Panc1 (cell line): Measurements from ENCODE around the gene PLCB4. TPM values are rescaled to one million over a fixed set of nuclear protein-coding genes. Genes with fewer than 3 reads are reported as not detected.

Source experiments
- ATAC-seq: fragments of 200-7000 bp; cut with Tn5 transposase; 2 replicates; pipeline ENCODE4 v1.9.1; 2020; ENCODE audit warnings: mild to moderate bottlenecking, moderate library complexity
- BruUV-seq: library from RNA; stranded (reverse); fragments of 400-500 nt; replicated peaks from 2 replicates; lab custom pipeline; 2021; lab: Mats Ljungman, UMichigan
- CTCF ChIA-PET: fragments of 300-600 bp; sonication (Branson Sonifier 250); formaldehyde crosslinking; loops from one replicate; lab custom pipeline; 2022; ENCODE audit warnings: antibody characterized with exemption; lab: Charles Lee
- POLR2A ChIA-PET: fragments of 300-600 bp; sonication (Branson Sonifier 250); formaldehyde crosslinking; loops from one replicate; lab custom pipeline; 2022; ENCODE audit warnings: antibody characterized with exemption; lab: Charles Lee
- DNase-seq: peaks from one replicate; pipeline ENCODE4 v3.0.0-alpha.2; 2010; ENCODE audit warnings: low read depth, low spot score
- H3K27ac ChIP-seq: 2 replicates; pipeline ENCODE4 v1.5.1; 2011; ENCODE audit warnings: mild to moderate bottlenecking, low read length, inconsistent platforms
- H3K27me3 ChIP-seq: fragments of 200-500 bp; sonication (Bioruptor generic); 2 replicates; pipeline ENCODE4 v1.6.0; 2014; ENCODE audit warnings: low read length, inconsistent platforms; ENCODE audit not compliant: control insufficient read depth, insufficient read depth
- H3K36me3 ChIP-seq: fragments of 200-500 bp; sonication (Bioruptor generic); 2 replicates; pipeline ENCODE4 v1.5.1; 2014; ENCODE audit warnings: inconsistent platforms, mild to moderate bottlenecking, low read length, moderate library complexity; ENCODE audit not compliant: control insufficient read depth, insufficient read depth
- H3K4me1 ChIP-seq: 2 replicates; pipeline ENCODE4 v1.5.1; 2011; ENCODE audit warnings: inconsistent platforms, mild to moderate bottlenecking, low read length, moderate library complexity; ENCODE audit not compliant: control insufficient read depth, insufficient read depth
- H3K4me3 ChIP-seq, 2 experiments: 2 replicates each; pipeline ENCODE4 v1.5.1; 2011 to 2012; ENCODE audit warnings: low read depth in 2 of 2, low read length in 2 of 2, mild to moderate bottlenecking in 2 of 2, inconsistent platforms in 1 of 2, moderate library complexity in 1 of 2
- H3K9me3 ChIP-seq: fragments of 200-500 bp; sonication (Bioruptor generic); 2 replicates; pipeline ENCODE4 v1.5.1; 2014; ENCODE audit warnings: low read depth, mild to moderate bottlenecking, inconsistent platforms, low read length, moderate library complexity; ENCODE audit not compliant: control insufficient read depth, insufficient read depth
- CTCF ChIP-seq: fragments of 450-650 bp; IDR thresholded peaks from 2 replicates; pipeline ENCODE4 v1.5.1; 2017; ENCODE audit warnings: mild to moderate bottlenecking
- POLR2AphosphoS5 ChIP-seq: IDR thresholded peaks from 2 replicates; pipeline ENCODE4 v1.6.1; 2012; ENCODE audit warnings: mild to moderate bottlenecking, low read depth, low read length, moderate library complexity
- REST ChIP-seq, 2 experiments: IDR thresholded peaks; 2 replicates each; pipeline ENCODE4 v1.6.1; 2011 to 2012; ENCODE audit warnings: low read depth in 2 of 2, control low read depth in 1 of 2, low read length in 1 of 2, mild to moderate bottlenecking in 1 of 2, moderate library complexity in 1 of 2; ENCODE audit not compliant: insufficient read depth in 1 of 2
- SIN3A ChIP-seq: IDR thresholded peaks from 2 replicates; pipeline ENCODE4 v1.6.1; 2012; ENCODE audit warnings: low read depth, mild to moderate bottlenecking, low read length, moderate library complexity, borderline replicate concordance; ENCODE audit not compliant: insufficient read depth
- TCF7L2 ChIP-seq: IDR thresholded peaks from 2 replicates; pipeline ENCODE4 v1.6.1; 2011; ENCODE audit warnings: mild to moderate bottlenecking, low read depth, low read length, inconsistent platforms
- in situ Hi-C: cut with HindIII; loops from 2 replicates; pipeline ENCODE4 v1.10.0; 2016; ENCODE audit warnings: low sequenced_read_pairs, low pct_unique_long_range_greater_than_20kb
- intact Hi-C: fragments of 100-400 bp; cut with micrococcal nuclease; formaldehyde crosslinking; loops from one replicate; pipeline ENCODE4 v1.10.0; 2022; ENCODE audit not compliant: unreplicated experiment
- total RNA-seq: library from RNA; stranded (reverse); gene quantifications from one replicate; pipeline ENCODE4 v1.2.1, GENCODE V29; 2021; ENCODE audit not compliant: unreplicated experiment

PLCB4 gene
- total RNA-seq, 1 experiment from 2014 or later = 1.5 TPM

- H3K4me3 ChIP-seq = no peak overlapping the region
- POLR2A ChIA-PET = no interaction called here
- CTCF ChIA-PET = no interaction called here
- peaks cover 2% of the 10 kb centered on the region; the same call in 1 of the 2 replicates for H3K4me1 ChIP-seq
- ATAC-seq (no peak), DNase-seq (no peak)
- H3K27ac ChIP-seq = no peak overlapping the region
- TF ChIP-seq TCF7L2 (no peak), CTCF (no peak), SIN3A (no peak), POLR2AphosphoS5 (no peak), REST (IDR thresholded peaks at IDR 0.05; ENCODE audit: insufficient read depth in 1 of 2, low read depth in 2 of 2, low read length in 1 of 2) (no peak)
- in situ Hi-C loops (no loop called here), intact Hi-C loops (no loop called here)
- H3K36me3 ChIP-seq = no peaks in the 10 kb centered on the region
- no TSS peak for BruUV-seq
- no peaks in the 10 kb centered on the region for H3K9me3 ChIP-seq
- peaks cover 9% of the 10 kb centered on the region for H3K27me3 ChIP-seq
Measured at GRCh38 chr20:9520086-9520485, 451.2 kb downstream of the PLCB4 start.

GRCh38 chr20:9523636-9524035 lies 454.7 kb downstream of the PLCB4 start:
- Histone ChIP-seq H3K27ac (no peak overlapping the region), H3K36me3 (no peaks in the 10 kb centered on the region), H3K4me3 (no peak overlapping the region), H3K27me3 (no peaks in the 10 kb centered on the region; the same call in 1 of the 2 replicates), H3K4me1 (no peaks in the 10 kb centered on the region), H3K9me3 (no peaks in the 10 kb centered on the region)
- DNase-seq (no peak), ATAC-seq (no peak)
- CTCF ChIA-PET = no interaction called here
- in situ Hi-C loops = no loop called here
- TF ChIP-seq CTCF (no peak), SIN3A (no peak), TCF7L2 (no peak), POLR2AphosphoS5 (no peak), REST (IDR thresholded peaks at IDR 0.05; ENCODE audit: insufficient read depth in 1 of 2, low read depth in 2 of 2, low read length in 1 of 2) (no peak)
- intact Hi-C loops = no loop called here
- POLR2A ChIA-PET = no interaction called here
- no TSS peak for BruUV-seq
